SKM-1 treated with dmso at 0.1 percent for 144 hours (cell line): ENCODE results near the gene EPM2A.

Experiments used
- DNase-seq: peaks from one replicate; lab custom pipeline; 2025; ENCODE audit not compliant: unreplicated experiment; lab: John Stamatoyannopoulos, UW

Gene EPM2A

GRCh38 chr6:145685932-145686331 is 49.4 kb downstream of the EPM2A start:
- DNase-seq, result no peak

- DNase-seq, result no peak
Observed at GRCh38 chr6:145681965-145682364, 53.4 kb downstream of the EPM2A start.

- no peak for DNase-seq
Observed at GRCh38 chr6:145673504-145673903, 61.8 kb downstream of the EPM2A start.

- DNase-seq, result no peak
Observed at GRCh38 chr6:145670311-145670710, 65.0 kb downstream of the EPM2A start.

GRCh38 chr6:145669627-145670034 is 65.7 kb downstream of the EPM2A start:
- no peak for DNase-seq

GRCh38 chr6:145668844-145669243 is 66.5 kb downstream of the EPM2A start:
- no peak for DNase-seq

GRCh38 chr6:145660676-145661075 is 74.6 kb downstream of the EPM2A start:
- DNase-seq, result no peak

DNA sequence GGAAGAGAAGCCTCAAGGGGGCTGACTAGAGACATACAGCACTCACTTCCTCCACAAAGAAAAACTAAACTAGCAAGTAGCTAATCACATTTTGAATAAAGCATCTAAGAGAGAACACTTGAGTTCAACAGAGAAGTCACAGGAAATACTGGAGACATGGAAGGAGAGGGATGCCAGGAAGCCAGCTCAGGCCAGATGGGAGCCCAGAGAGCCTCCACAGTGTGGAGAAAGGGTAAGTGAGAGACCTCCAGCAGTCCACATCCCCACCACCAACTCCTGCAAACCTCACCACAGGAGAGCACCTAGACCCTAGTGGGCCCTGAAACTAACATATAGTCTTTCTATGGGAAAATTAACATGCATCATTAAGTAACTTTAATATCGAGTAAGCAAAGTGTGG is 79.2 kb downstream of the EPM2A start:
- no peak for DNase-seq

- no peak for DNase-seq
Observed at GRCh38 chr6:145652572-145652971, 82.7 kb downstream of the EPM2A start.

GRCh38 chr6:145651988-145652387 is 83.3 kb downstream of the EPM2A start:
- DNase-seq, result no peak

DNA sequence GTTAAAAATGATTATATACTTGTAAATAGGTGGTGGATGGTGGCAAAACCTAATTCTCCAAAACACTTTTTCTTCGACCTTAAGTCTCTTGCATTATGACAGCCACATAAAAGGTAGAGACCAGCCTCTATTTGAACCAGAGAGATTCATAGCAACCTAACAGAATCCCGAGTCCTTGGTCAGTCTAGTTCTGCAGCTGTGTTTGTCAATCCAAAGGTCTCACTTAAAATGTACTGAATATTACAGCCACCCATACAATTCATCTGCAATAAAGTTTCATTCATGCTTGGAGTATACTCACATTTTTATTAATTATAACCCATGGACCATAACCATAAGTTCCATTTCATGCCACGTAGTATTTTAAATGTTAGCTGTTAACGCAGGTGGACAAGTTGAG is 87.2 kb downstream of the EPM2A start:
- no peak for DNase-seq

DNA sequence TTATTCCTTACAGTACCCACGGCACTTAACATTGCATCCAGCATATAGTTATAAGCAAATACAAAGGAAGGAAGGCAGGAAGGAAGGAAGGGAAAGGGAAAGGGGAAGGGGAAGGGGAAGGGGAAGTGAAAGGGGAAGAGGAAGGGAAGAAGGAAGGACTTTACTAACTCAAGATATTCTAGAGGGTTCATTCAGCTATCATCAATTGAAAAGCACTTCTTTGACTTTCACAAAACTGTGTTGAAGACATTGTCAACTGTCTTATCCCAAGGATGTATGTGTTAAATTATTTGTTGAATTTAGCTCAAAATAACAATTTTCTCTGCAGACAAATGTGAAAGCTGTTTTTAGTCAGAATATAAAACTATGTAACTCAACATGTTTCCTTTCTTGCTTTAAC is 87.7 kb downstream of the EPM2A start:
- DNase-seq, result no peak

DNA sequence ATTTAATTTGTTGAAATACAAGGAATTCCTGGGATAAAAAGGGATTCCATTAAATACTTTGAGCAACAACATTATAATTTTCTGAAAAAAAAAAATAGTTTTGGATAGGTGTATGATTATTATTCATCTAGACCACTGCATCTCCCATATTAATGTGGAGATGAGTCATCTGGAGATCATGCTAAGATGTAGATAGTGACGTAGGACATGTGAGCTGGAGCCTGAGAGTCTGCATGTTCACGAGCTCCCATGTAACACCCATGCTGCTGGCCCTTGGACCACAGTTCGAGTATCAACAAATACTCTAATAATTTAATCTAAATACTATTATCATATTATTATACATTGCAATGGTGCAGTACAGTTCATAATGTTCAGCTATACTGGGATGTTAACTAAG is 91.6 kb downstream of the EPM2A start:
- no peak for DNase-seq

DNA sequence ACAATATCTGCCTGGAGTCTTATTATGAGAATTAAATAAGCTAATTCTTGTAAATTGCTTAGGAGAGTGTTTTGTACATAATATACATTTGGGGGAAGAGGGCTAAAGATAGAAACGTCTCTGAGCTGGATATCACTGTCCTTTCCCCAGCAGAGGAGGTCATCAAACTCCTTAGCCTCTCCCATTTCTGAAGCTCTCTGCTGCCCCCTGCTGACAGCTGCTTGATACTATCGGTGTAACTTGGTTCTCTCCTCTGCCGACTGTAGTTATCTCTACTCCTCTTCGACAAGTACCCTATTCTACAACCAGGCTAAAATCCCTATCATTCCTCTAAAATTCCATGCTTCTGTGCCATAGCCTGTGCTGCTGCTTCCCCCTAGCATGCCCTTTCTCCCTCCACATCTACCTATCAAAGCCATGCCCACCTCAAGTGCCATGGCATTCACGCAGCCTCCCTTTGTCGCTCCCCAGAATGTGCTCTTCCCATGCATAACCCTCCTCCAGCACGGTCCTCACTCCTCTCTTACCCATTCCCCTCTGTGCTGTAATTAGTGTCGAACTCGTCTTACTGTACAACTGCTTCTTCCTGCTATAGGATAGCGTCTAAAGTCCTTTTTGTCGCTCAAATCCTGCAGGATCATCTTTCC is 101.2 kb downstream of the EPM2A start:
- peak; percentile 66 for DNase-seq

- DNase-seq, result no peak
Observed at GRCh38 chr6:145632971-145633370, 102.3 kb downstream of the EPM2A start.

GRCh38 chr6:145631374-145631773 is 103.9 kb downstream of the EPM2A start:
- no peak for DNase-seq

DNA sequence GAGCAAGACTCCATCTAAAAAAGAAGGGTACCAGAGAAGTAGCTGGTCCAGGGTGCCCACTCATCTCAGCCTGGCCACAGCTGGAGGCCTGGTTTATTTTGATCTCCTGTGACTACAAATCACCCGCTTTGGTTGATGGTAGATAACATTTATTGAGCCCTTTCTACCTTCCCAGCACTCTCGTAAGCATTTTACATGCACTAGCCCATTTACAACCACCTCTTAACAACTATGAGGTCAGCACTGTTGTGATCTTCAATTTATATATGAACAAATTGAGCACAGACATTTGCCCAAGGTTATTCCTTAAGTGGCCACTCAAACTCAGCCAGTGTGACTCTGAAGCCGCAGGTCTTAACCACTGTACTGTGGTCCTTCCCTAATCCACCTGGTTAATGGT is 104.7 kb downstream of the EPM2A start:
- DNase-seq, result no peak

- no peak for DNase-seq
Observed at GRCh38 chr6:145629478-145629877, 105.8 kb downstream of the EPM2A start.

GRCh38 chr6:145627451-145627850 is 107.9 kb downstream of the EPM2A start:
- no peak for DNase-seq

DNA sequence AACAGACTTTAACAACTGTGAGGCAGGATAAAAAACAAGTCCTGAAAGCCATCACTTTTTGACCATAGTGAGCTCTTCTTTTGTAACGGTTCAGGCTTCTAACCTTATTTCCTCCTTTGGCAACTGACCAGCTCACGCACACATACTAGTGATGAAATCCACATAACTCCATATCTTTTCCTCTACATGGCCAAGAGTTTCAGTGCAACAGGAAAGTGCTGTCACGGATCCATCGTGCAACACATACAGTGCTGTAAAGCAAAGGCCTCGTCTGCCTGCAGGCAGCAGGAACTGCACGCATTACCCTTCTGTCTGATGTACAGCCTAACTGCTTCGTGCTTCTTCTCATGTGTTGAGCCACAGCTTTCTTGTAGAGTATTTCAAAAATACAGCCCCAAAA is 108.5 kb downstream of the EPM2A start:
- DNase-seq, result no peak

DNA sequence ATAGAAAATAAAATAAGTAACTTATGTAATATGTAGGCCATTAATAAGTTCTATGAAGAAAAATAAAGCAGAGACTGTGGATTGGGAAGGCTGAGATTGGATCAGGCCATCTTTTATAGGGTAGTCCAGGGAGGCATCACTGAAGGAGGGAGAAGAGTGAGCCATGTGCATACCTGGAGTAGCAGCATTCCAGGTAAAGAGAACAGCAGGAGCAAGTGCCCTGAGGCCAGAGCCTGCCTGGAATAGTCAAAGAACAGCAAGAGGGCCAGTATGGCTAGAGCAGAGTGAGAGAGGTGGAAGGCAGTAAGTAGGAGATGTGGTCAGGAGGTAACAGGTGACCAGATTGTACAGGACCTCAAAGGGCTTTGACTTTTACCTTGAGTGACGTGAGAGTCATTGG is 112.1 kb downstream of the EPM2A start:
- no peak for DNase-seq

- no peak for DNase-seq
Observed at GRCh38 chr6:145621776-145622175, 113.5 kb downstream of the EPM2A start.

DNA sequence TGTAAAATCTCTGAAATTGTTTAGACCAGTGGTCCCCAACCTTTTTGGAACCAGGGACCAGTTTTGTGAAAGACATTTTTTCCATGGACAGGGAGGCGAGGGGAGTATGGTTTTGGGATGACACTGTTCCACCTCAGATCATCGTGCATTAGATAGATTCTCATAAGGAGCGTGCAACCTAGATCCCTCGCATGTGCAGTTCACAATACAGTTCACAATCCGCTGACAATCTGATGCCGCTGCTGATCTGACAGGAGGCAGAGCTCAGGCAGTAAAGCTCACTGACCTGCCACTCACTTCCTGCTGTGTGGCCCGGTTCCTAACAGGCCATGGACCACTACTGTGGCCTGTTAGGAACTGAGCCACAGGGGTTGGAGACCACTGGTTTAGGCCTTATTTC is 115.2 kb downstream of the EPM2A start:
- DNase-seq, result no peak

DNA sequence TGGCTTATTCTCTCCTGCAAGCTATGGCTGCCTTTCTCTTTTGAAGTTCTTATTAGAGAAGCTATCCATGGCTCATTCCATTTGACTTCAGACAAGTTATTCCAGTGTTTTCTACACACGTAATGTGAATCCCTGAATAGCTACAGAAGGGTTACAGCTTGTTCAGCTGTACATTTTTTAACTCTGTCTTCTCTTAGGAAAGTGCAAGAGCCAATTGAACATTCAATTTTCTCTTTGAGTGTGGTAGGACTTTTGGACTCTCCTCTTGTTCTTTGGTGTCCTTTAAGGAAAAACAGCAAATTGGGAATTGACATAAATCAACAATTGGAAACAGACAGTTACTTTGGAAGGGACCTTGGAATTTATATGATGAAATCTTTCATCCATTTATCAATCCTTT is 125.8 kb downstream of the EPM2A start:
- no peak for DNase-seq
